ENCODE measurements around the gene IL11RA. TPM values are rescaled to one million over a fixed set of nuclear protein-coding genes. Genes with fewer than 3 reads are reported as not detected.
"Not testable (repeated sequence)": the region's sequence is repeated elsewhere in the genome, so short reads cannot be mapped to it uniquely, and the experiment has no call there.

Gene IL11RA
- total and polyA plus RNA-seq, 2 donors from 2014 or later = 15.2 to 17.7 TPM

DNA sequence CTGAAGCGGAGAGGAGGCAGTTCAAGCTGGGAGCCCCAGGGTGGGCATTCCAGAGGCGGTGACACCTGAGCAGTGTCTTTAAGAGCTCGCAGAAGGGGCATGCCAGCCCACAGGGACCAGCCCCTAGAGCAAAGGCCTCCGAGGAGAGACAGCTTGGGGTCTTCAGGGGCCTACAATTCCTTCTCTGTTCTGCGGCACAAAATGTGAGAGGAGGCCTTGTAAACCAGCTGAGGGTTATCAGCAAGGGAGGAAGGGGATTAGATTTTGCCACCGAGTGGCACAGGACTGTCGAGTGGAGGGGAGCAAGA is 13.9 kb upstream of the IL11RA start:
- peak overlapping the region; percentile 78 to 90 (median 78) for H3K9ac ChIP-seq (ENCODE audit: low read length in 3 of 3)
- FAIRE-seq (no peak), DNase-seq (no peak)
- peaks cover 2 to 7% (median 2%) of the 10 kb centered on the region in 3 donors for H3K36me3 ChIP-seq (ENCODE audit: control insufficient read depth in 2 of 3, insufficient read depth in 3 of 3, low read length in 3 of 3)
- intact Hi-C loops (cut with DNase I) = no loop called here
- H3K27ac ChIP-seq (ENCODE audit: low read depth in 2 of 2, low read length in 2 of 2) = peak overlapping the region; percentile 74 to 87
- H3K4me3 ChIP-seq (ENCODE audit: low read length in 3 of 3) = peak overlapping the region; percentile 80 to 88 (median 85)
- H3K27me3 ChIP-seq (ENCODE audit: control insufficient read depth, insufficient read depth, low read length) = no peaks in the 10 kb centered on the region
- H3K4me1 ChIP-seq (ENCODE audit: control insufficient read depth in 2 of 3, insufficient read depth in 2 of 3, low read depth in 1 of 3, low read length in 3 of 3) = peaks cover 0 to 21% (median 2%) of the 10 kb centered on the region in 3 donors
- H3K9me3 ChIP-seq (ENCODE audit: control insufficient read depth in 2 of 3, insufficient read depth in 1 of 3, low read length in 3 of 3) = no peaks in the 10 kb centered on the region
- TF ChIP-seq, protein P1, sequence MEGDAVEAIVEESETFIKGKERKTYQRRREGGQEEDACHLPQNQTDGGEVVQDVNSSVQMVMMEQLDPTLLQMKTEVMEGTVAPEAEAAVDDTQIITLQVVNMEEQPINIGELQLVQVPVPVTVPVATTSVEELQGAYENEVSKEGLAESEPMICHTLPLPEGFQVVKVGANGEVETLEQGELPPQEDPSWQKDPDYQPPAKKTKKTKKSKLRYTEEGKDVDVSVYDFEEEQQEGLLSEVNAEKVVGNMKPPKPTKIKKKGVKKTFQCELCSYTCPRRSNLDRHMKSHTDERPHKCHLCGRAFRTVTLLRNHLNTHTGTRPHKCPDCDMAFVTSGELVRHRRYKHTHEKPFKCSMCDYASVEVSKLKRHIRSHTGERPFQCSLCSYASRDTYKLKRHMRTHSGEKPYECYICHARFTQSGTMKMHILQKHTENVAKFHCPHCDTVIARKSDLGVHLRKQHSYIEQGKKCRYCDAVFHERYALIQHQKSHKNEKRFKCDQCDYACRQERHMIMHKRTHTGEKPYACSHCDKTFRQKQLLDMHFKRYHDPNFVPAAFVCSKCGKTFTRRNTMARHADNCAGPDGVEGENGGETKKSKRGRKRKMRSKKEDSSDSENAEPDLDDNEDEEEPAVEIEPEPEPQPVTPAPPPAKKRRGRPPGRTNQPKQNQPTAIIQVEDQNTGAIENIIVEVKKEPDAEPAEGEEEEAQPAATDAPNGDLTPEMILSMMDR (IDR thresholded peaks at IDR 0.05; ENCODE audit: borderline replicate concordance, extremely low read depth, insufficient read depth) = no peak

DNA sequence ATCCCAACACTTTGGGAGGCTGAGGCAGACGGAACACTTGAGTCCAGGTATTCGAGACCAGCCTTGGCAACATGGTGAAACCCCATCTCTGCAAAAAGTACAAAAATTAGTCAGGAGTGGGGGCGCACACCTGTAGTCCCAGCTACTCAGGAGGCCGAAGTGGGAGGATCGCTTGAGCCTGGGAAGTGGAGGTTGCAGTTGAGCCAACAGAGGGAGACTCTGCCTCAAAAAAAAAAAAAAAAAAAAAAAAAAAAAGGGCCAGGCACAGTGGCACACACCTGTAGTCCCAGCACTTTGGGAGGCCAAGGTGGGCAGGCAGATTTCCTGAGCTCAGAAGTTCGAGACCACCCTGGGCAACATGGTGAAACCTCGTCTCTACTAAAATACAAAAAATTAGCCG is 12.7 kb upstream of the IL11RA start:
- peaks cover 0 to 21% (median 3%) of the 10 kb centered on the region in 3 donors for H3K4me1 ChIP-seq (ENCODE audit: control insufficient read depth in 2 of 3, insufficient read depth in 2 of 3, low read depth in 1 of 3, low read length in 3 of 3)
- H3K27me3 ChIP-seq (ENCODE audit: control insufficient read depth, insufficient read depth, low read length); H3K27ac ChIP-seq (ENCODE audit: low read depth in 2 of 2, low read length in 2 of 2); H3K4me3 ChIP-seq (ENCODE audit: low read length in 3 of 3); DNase-seq; H3K9ac ChIP-seq (ENCODE audit: low read length in 3 of 3); FAIRE-seq; H3K9me3 ChIP-seq (ENCODE audit: control insufficient read depth in 2 of 3, insufficient read depth in 1 of 3, low read length in 3 of 3); intact Hi-C loops (cut with DNase I); H3K36me3 ChIP-seq (ENCODE audit: control insufficient read depth in 2 of 3, insufficient read depth in 3 of 3, low read length in 3 of 3): not testable (repeated sequence)

DNA sequence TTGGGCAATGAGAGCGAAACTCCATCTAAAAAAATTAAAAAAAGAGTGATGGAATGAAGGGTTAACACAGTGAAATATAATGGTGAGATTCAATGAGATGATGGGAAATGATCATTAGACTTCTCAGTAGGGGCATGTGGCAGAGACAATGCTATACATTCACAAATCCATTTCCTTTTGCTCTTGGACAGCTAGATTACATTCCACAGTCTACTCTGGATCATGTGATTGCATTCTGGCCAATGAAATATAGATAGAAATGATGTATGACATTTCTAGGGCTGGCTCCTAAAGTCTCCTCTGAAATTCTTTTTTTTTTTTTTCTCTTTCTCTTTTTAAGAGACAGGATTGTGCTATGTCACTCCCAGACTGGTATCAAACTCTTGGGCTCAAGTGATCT is 9.3 kb upstream of the IL11RA start:
- no peaks in the 10 kb centered on the region for H3K27me3 ChIP-seq (ENCODE audit: control insufficient read depth, insufficient read depth, low read length)
- intact Hi-C loops (cut with DNase I) = no loop called here
- H3K4me3 ChIP-seq (ENCODE audit: low read length in 3 of 3) = no peak overlapping the region
- TF ChIP-seq, protein P1 (IDR thresholded peaks at IDR 0.05; ENCODE audit: borderline replicate concordance, extremely low read depth, insufficient read depth) = no peak
- no peaks in the 10 kb centered on the region for H3K36me3 ChIP-seq (ENCODE audit: control insufficient read depth in 2 of 3, insufficient read depth in 3 of 3, low read length in 3 of 3)
- FAIRE-seq (no peak), DNase-seq (no peak)
- no peak overlapping the region for H3K27ac ChIP-seq (ENCODE audit: low read depth in 2 of 2, low read length in 2 of 2)
- H3K4me1 ChIP-seq (ENCODE audit: control insufficient read depth in 2 of 3, insufficient read depth in 2 of 3, low read depth in 1 of 3, low read length in 3 of 3) = peaks cover 7 to 21% (median 18%) of the 10 kb centered on the region in 3 donors
- no peak overlapping the region for H3K9ac ChIP-seq (ENCODE audit: low read length in 3 of 3)
- no peaks in the 10 kb centered on the region for H3K9me3 ChIP-seq (ENCODE audit: control insufficient read depth in 2 of 3, insufficient read depth in 1 of 3, low read length in 3 of 3)

DNA sequence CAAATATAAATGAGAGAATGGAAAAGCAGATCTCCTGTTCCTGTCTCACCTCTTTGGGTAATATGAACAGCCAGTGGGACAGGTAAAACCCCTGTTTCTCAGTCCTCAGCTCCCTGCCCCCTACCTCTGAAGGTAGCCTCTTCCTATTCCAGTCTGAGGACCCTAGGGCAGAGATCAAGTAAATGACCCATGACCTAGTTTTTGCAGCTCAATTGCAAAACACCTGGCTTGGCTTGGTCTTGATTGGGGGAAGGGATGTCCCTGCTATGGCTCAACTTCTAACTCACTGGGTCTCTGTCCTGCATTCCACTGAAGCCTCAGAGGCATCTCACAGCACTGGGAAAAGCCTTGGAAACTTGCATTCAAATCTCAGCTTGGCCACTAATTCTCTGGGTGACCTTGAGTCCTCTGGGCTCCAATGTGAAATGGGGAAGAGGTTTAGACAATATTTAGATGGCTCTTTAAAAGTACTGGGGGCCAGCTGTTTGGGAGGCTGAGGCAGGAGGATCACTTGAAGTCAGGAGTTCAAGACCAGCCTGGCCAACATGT is 7.1 kb upstream of the IL11RA start:
- intact Hi-C loops (cut with DNase I) = no loop called here
- Histone ChIP-seq H3K36me3 (ENCODE audit: control insufficient read depth in 2 of 3, insufficient read depth in 3 of 3, low read length in 3 of 3) (peaks cover 4 to 18% (median 5%) of the 10 kb centered on the region in 3 donors), H3K9me3 (ENCODE audit: control insufficient read depth in 2 of 3, insufficient read depth in 1 of 3, low read length in 3 of 3) (no peaks in the 10 kb centered on the region), H3K4me3 (ENCODE audit: low read length in 3 of 3) (no peak overlapping the region), H3K27me3 (ENCODE audit: control insufficient read depth, insufficient read depth, low read length) (no peaks in the 10 kb centered on the region), H3K9ac (ENCODE audit: low read length in 3 of 3) (no peak overlapping the region), H3K27ac (ENCODE audit: low read depth in 2 of 2, low read length in 2 of 2) (peak overlapping the region; percentile 9 to 14), H3K4me1 (ENCODE audit: control insufficient read depth in 2 of 3, insufficient read depth in 2 of 3, low read depth in 1 of 3, low read length in 3 of 3) (peaks cover 7 to 32% (median 17%) of the 10 kb centered on the region in 3 donors)
- TF ChIP-seq, protein P1 (IDR thresholded peaks at IDR 0.05; ENCODE audit: borderline replicate concordance, extremely low read depth, insufficient read depth) = no peak
- FAIRE-seq (no peak), DNase-seq (peak in 1 of 5 donors; percentile 25)
